H9 (cell line): ENCODE results near the gene MIOS. TPM values are rescaled to one million over a fixed set of nuclear protein-coding genes. Genes with fewer than 3 reads are reported as not detected.

Source experiments
- DNase-seq: peaks from one replicate; pipeline ENCODE4 v3.0.0-alpha.2; 2017
- H2AFZ ChIP-seq: one replicate; pipeline ENCODE4 v1.6.1; 2013; ENCODE audit warnings: mild to moderate bottlenecking, low read length, control low read depth, moderate library complexity
- H2AK5ac ChIP-seq: 2 replicates; pipeline ENCODE4 v1.6.1; 2013; ENCODE audit warnings: low read length, control low read depth, mixed read lengths; ENCODE audit not compliant: insufficient read length
- H2BK120ac ChIP-seq: one replicate; pipeline ENCODE4 v1.6.1; 2013; ENCODE audit warnings: low read depth, mild to moderate bottlenecking, low read length, control low read depth, inconsistent platforms; ENCODE audit not compliant: poor library complexity, severe bottlenecking
- H2BK12ac ChIP-seq: 2 replicates; pipeline ENCODE4 v1.6.1; 2013; ENCODE audit warnings: low read length, control low read depth, mixed read lengths, low read depth; ENCODE audit not compliant: insufficient read length
- H2BK15ac ChIP-seq: 2 replicates; pipeline ENCODE4 v1.6.1; 2013; ENCODE audit warnings: low read depth, low read length, control low read depth
- H2BK20ac ChIP-seq: one replicate; pipeline ENCODE4 v1.6.1; 2013; ENCODE audit warnings: low read depth, mild to moderate bottlenecking, low read length, control low read depth, inconsistent platforms; ENCODE audit not compliant: poor library complexity, severe bottlenecking
- H2BK5ac ChIP-seq: 2 replicates; pipeline ENCODE4 v1.6.1; 2013; ENCODE audit warnings: low read length, control low read depth, mixed read lengths; ENCODE audit not compliant: insufficient read length
- H3K14ac ChIP-seq: 2 replicates; pipeline ENCODE4 v1.6.1; 2013; ENCODE audit warnings: low read length, control low read depth; ENCODE audit not compliant: insufficient read depth
- H3K18ac ChIP-seq: 2 replicates; pipeline ENCODE4 v1.6.1; 2013; ENCODE audit warnings: low read depth, mild to moderate bottlenecking, mixed read lengths, low read length, control low read depth; ENCODE audit not compliant: insufficient read length
- H3K23ac ChIP-seq: 2 replicates; pipeline ENCODE4 v1.6.1; 2013; ENCODE audit warnings: low read length, control low read depth, mixed read lengths, low read depth; ENCODE audit not compliant: insufficient read length
- H3K23me2 ChIP-seq: 2 replicates; pipeline ENCODE4 v1.6.1; 2013; ENCODE audit warnings: low read depth, mild to moderate bottlenecking, mixed read lengths, low read length, control low read depth; ENCODE audit not compliant: insufficient read length, poor library complexity, severe bottlenecking
- H3K27ac ChIP-seq: 2 replicates; pipeline ENCODE4 v1.5.1; 2013; ENCODE audit warnings: low read length, control low read depth, mixed read lengths, low read depth; ENCODE audit not compliant: insufficient read length
- H3K27me3 ChIP-seq: 2 replicates; pipeline ENCODE4 v1.6.1; 2013; ENCODE audit warnings: low read length, control low read depth, inconsistent platforms; ENCODE audit not compliant: insufficient read depth
- H3K4ac ChIP-seq: 2 replicates; pipeline ENCODE4 v1.6.1; 2013; ENCODE audit warnings: low read depth, mild to moderate bottlenecking, control low read depth, inconsistent platforms, low read length, moderate library complexity
- H3K4me1 ChIP-seq: 2 replicates; pipeline ENCODE4 v1.6.1; 2013; ENCODE audit warnings: low read length, control low read depth, inconsistent platforms; ENCODE audit not compliant: insufficient read depth
- H3K4me2 ChIP-seq: 2 replicates; pipeline ENCODE4 v1.6.1; 2013; ENCODE audit warnings: low read length, control low read depth, mixed read lengths; ENCODE audit not compliant: insufficient read length, insufficient read depth
- H3K56ac ChIP-seq: 2 replicates; pipeline ENCODE4 v1.6.1; 2013; ENCODE audit warnings: low read depth, mild to moderate bottlenecking, mixed read lengths, low read length, control low read depth; ENCODE audit not compliant: insufficient read length
- H3K79me1 ChIP-seq: 2 replicates; pipeline ENCODE4 v1.6.1; 2013; ENCODE audit warnings: low read depth, mild to moderate bottlenecking, moderate library complexity, low read length, control low read depth, inconsistent platforms; ENCODE audit not compliant: insufficient read depth, poor library complexity, severe bottlenecking
- H3K79me2 ChIP-seq: 2 replicates; pipeline ENCODE4 v1.6.1; 2013; ENCODE audit warnings: low read length, control low read depth, inconsistent platforms; ENCODE audit not compliant: insufficient read depth
- H3K9ac ChIP-seq: 2 replicates; pipeline ENCODE4 v1.6.1; 2013; ENCODE audit warnings: low read length, control low read depth, mixed read lengths; ENCODE audit not compliant: insufficient read length; ENCODE audit errors: extremely low read depth
- H3K9me3 ChIP-seq: one replicate; pipeline ENCODE4 v1.6.1; 2013; ENCODE audit warnings: low read depth, low read length, inconsistent platforms; ENCODE audit not compliant: control insufficient read depth
- H3T11ph ChIP-seq: one replicate; pipeline ENCODE4 v1.6.1; 2013; ENCODE audit warnings: mild to moderate bottlenecking, low read length, control low read depth, inconsistent platforms
- H4K20me1 ChIP-seq: one replicate; pipeline ENCODE4 v1.6.1; 2013; ENCODE audit not compliant: control insufficient read depth, insufficient read length, insufficient read depth
- H4K5ac ChIP-seq: 2 replicates; pipeline ENCODE4 v1.6.1; 2013; ENCODE audit warnings: low read depth, mild to moderate bottlenecking, mixed read lengths, low read length, control low read depth; ENCODE audit not compliant: insufficient read length
- H4K8ac ChIP-seq: replicated peaks from 2 replicates; pipeline ENCODE4 v1.6.1; 2013; ENCODE audit warnings: low read length, control low read depth, mixed read lengths, low read depth; ENCODE audit not compliant: insufficient read length
- H4K91ac ChIP-seq: 2 replicates; pipeline ENCODE4 v1.6.1; 2013; ENCODE audit warnings: low read depth, mild to moderate bottlenecking, moderate library complexity, mixed read lengths, low read length, control low read depth; ENCODE audit not compliant: insufficient read length
- H3K27ac Mint-ChIP-seq, 3 experiments: 2 replicates in 2 of 3; 3 replicates in 1 of 3; pipeline ENCODE4 v1.8.0; 2020 to 2021; ENCODE audit warnings: mixed read lengths in 3 of 3, mild to moderate bottlenecking in 1 of 3, moderate library complexity in 1 of 3
- H3K27me3 Mint-ChIP-seq: 2 replicates; pipeline ENCODE4 v1.8.0; 2021; ENCODE audit warnings: low read depth, mild to moderate bottlenecking, moderate library complexity, mixed read lengths
- H3K36me3 Mint-ChIP-seq, 3 experiments: 2 replicates in 2 of 3; 3 replicates in 1 of 3; pipeline ENCODE4 v1.8.0; 2020 to 2021; ENCODE audit warnings: low read depth in 3 of 3, mixed read lengths in 3 of 3; ENCODE audit not compliant: insufficient read depth in 1 of 3
- H3K4me1 Mint-ChIP-seq, 2 experiments: 2 replicates each; pipeline ENCODE4 v1.8.0; 2020; ENCODE audit warnings: mixed read lengths in 2 of 2
- H3K4me3 Mint-ChIP-seq, 2 experiments: 2 replicates in 1 of 2; 3 replicates in 1 of 2; pipeline ENCODE4 v1.8.0; 2020 to 2021; ENCODE audit warnings: mild to moderate bottlenecking in 2 of 2, mixed read lengths in 2 of 2, moderate library complexity in 1 of 2
- H3K9me3 Mint-ChIP-seq, 2 experiments: 2 replicates in 1 of 2; 3 replicates in 1 of 2; pipeline ENCODE4 v1.8.0; 2020; ENCODE audit warnings: mild to moderate bottlenecking in 2 of 2, mixed read lengths in 2 of 2, moderate library complexity in 1 of 2
- WGBS: extraction: QIAGEN DNeasy Blood & Tissue Kit; methylation state at CpG from one replicate; pipeline ENCODE4 v1.1.7; 2013; ENCODE audit warnings: missing lambda C conversion rate, low lambda C conversion rate, mixed read lengths; ENCODE audit not compliant: insufficient read length; ENCODE audit errors: extremely low coverage; 5-methylcytosine and 5-hydroxymethylcytosine counted together
- total RNA-seq: library from RNA; stranded (reverse); gene quantifications from 2 replicates; pipeline ENCODE4 v1.2.1, GENCODE V29; 2021
- TF ChIP-seq, protein P1 (sequence below): fragments of 200-600 bp; sonication (generic); conservative IDR thresholded peaks from 3 replicates; pipeline ENCODE4 v1.8.0; 2021; ENCODE audit warnings: antibody characterized with exemption, mild to moderate bottlenecking

MIOS gene
- total RNA-seq, 1 experiment from 2014 or later = 46.4 TPM

DNA sequence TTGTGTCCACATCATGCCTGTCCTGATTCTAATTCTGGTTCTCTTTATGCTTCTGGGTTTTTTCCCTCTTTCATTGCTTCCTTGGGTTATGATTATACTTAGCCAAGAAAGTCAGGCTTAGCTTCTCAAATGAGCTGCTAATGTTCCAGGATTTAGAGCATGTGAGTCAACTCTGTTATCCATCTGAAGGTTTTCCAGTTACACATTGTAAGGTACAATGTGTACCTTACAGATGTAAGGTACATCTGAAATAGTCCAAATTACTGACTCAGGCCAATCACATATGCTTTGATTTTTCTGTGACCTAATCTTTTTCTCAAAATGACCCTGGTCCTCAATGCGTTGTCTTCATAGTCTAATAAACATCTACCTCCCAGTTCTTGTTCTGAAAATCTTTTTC is 13.3 kb upstream of the MIOS start:
- no peak overlapping the region for H3K18ac ChIP-seq
- no peaks in the 10 kb centered on the region for H3K79me1 ChIP-seq
- no peak overlapping the region for H3K14ac ChIP-seq
- H3K4ac ChIP-seq = no peak overlapping the region
- H3K4me1 ChIP-seq = no peaks in the 10 kb centered on the region
- Mint-ChIP-seq H3K4me1 (peaks cover 0 to 8% of the 10 kb centered on the region in 2 experiments; a peak in 1 of 4 replicates), H3K9me3 (peaks cover 2 to 4% of the 10 kb centered on the region in 2 experiments; a peak in 4 of 5 replicates), H3K27me3 (no peaks in the 10 kb centered on the region; the same call in 1 of the 2 replicates), H3K36me3 (peaks cover 2 to 10% (median 4%) of the 10 kb centered on the region in 3 experiments; a peak in 3 of 7 replicates), H3K4me3 (no peak overlapping the region), H3K27ac (no peak overlapping the region)
- no peak overlapping the region for H3T11ph ChIP-seq
- DNase-seq = no peak
- H3K79me2 ChIP-seq = no peaks in the 10 kb centered on the region
- H2BK15ac ChIP-seq = no peak overlapping the region
- no peaks in the 10 kb centered on the region for H3K27me3 ChIP-seq
- WGBS = no CpG with 5 or more reads among the region's 1 CpG
- H4K91ac ChIP-seq = no peak overlapping the region
- H4K20me1 ChIP-seq = no peaks in the 10 kb centered on the region
- H4K5ac ChIP-seq = no peak overlapping the region
- no peak overlapping the region for H3K9ac ChIP-seq
- H2AK5ac ChIP-seq = no peak overlapping the region
- no peak overlapping the region for H3K23ac ChIP-seq
- no peak overlapping the region for H3K56ac ChIP-seq
- TF ChIP-seq, protein P1, sequence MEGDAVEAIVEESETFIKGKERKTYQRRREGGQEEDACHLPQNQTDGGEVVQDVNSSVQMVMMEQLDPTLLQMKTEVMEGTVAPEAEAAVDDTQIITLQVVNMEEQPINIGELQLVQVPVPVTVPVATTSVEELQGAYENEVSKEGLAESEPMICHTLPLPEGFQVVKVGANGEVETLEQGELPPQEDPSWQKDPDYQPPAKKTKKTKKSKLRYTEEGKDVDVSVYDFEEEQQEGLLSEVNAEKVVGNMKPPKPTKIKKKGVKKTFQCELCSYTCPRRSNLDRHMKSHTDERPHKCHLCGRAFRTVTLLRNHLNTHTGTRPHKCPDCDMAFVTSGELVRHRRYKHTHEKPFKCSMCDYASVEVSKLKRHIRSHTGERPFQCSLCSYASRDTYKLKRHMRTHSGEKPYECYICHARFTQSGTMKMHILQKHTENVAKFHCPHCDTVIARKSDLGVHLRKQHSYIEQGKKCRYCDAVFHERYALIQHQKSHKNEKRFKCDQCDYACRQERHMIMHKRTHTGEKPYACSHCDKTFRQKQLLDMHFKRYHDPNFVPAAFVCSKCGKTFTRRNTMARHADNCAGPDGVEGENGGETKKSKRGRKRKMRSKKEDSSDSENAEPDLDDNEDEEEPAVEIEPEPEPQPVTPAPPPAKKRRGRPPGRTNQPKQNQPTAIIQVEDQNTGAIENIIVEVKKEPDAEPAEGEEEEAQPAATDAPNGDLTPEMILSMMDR = no peak
- no peak overlapping the region for H3K4me2 ChIP-seq
- no peak overlapping the region for H2BK5ac ChIP-seq
- H2BK20ac ChIP-seq = no peak overlapping the region
- H4K8ac ChIP-seq = no peak overlapping the region
- H3K23me2 ChIP-seq = no peaks in the 10 kb centered on the region
- no peak overlapping the region for H2BK120ac ChIP-seq
- H3K27ac ChIP-seq = no peak overlapping the region
- H2BK12ac ChIP-seq = no peak overlapping the region
- no peaks in the 10 kb centered on the region for H3K9me3 ChIP-seq
- no peak overlapping the region for H2AFZ ChIP-seq
